H1 (cell line): Measurements from ENCODE around the gene ZDHHC9. TPM values are rescaled to one million over a fixed set of nuclear protein-coding genes. Genes with fewer than 3 reads are reported as not detected.

ENCODE experiments used
- CTCF ChIA-PET: fragments of 300-600 bp; sonication (Branson Sonifier 250); formaldehyde crosslinking; loops from one replicate; lab custom pipeline; 2021; ENCODE audit not compliant: partially characterized antibody; lab: Charles Lee
- POLR2A ChIA-PET: fragments of 300-600 bp; sonication (Branson Sonifier 250); formaldehyde crosslinking; loops from one replicate; lab custom pipeline; 2021; ENCODE audit warnings: inconsistent platforms; ENCODE audit not compliant: partially characterized antibody; lab: Charles Lee
- DNase-seq, 2 experiments: peaks; one replicate each; pipeline versions ENCODE4 v3.0.0 to v3.0.0-alpha.2; 2010 to 2022; ENCODE audit warnings: low spot score in 2 of 2, low read depth in 1 of 2, mixed read lengths in 1 of 2
- FAIRE-seq: peaks from 2 replicates; lab custom pipeline; 2011; peaks lifted over from hg19 to GRCh38; lab: Jason Lieb, UNC
- H2AFZ ChIP-seq: 2 replicates; pipeline ENCODE4 v1.8.1; 2012; ENCODE audit warnings: low read length, inconsistent platforms
- H2AK5ac ChIP-seq: 2 replicates; pipeline ENCODE4 v1.6.1; 2013; ENCODE audit warnings: low read depth, low read length
- H2BK120ac ChIP-seq: replicated peaks from 2 replicates; pipeline ENCODE3; 2013; ENCODE audit warnings: low read depth, low read length, inconsistent platforms
- H2BK12ac ChIP-seq: 2 replicates; pipeline ENCODE4 v1.6.1; 2013; ENCODE audit warnings: low read depth, low read length
- H2BK15ac ChIP-seq: 2 replicates; pipeline ENCODE4 v1.6.1; 2013; ENCODE audit warnings: low read length
- H2BK20ac ChIP-seq: 2 replicates; pipeline ENCODE4 v1.6.1; 2013; ENCODE audit warnings: low read length
- H2BK5ac ChIP-seq: 2 replicates; pipeline ENCODE4 v1.6.1; 2013; ENCODE audit warnings: low read depth, low read length
- H3K14ac ChIP-seq: 2 replicates; pipeline ENCODE4 v1.6.1; 2013; ENCODE audit warnings: inconsistent platforms; ENCODE audit not compliant: insufficient read length
- H3K18ac ChIP-seq: 2 replicates; pipeline ENCODE4 v1.6.1; 2013; ENCODE audit warnings: low read length; ENCODE audit errors: extremely low read depth
- H3K23ac ChIP-seq: 2 replicates; pipeline ENCODE4 v1.6.1; 2013; ENCODE audit warnings: inconsistent platforms; ENCODE audit not compliant: insufficient read length
- H3K23me2 ChIP-seq: 2 replicates; pipeline ENCODE4 v1.6.1; 2013; ENCODE audit warnings: low read depth, low read length
- H3K27ac ChIP-seq: 2 replicates; pipeline ENCODE4 v1.6.1; 2011; ENCODE audit warnings: low read depth, low read length, inconsistent platforms
- H3K27me3 ChIP-seq, 4 experiments: replicated peaks in 1 of 4; 1 replicate in 1 of 4; 2 replicates in 3 of 4; pipeline versions ENCODE4 v1.6.1 to v1.8.1; 2011 to 2013; ENCODE audit warnings: low read length in 3 of 4, mild to moderate bottlenecking in 3 of 4, inconsistent platforms in 2 of 4, mixed read lengths in 2 of 4, moderate library complexity in 1 of 4; ENCODE audit not compliant: control insufficient read depth in 3 of 4, insufficient read depth in 3 of 4; ENCODE audit errors: extremely low read depth in 1 of 4
- H3K36me3 ChIP-seq, 4 experiments: 2 replicates each; pipeline versions ENCODE4 v1.6.1 to v1.8.1; 2011 to 2013; ENCODE audit warnings: mild to moderate bottlenecking in 4 of 4, low read length in 3 of 4, moderate library complexity in 2 of 4, control low read depth in 1 of 4, inconsistent platforms in 1 of 4; ENCODE audit not compliant: insufficient read depth in 4 of 4, control insufficient read depth in 2 of 4
- H3K4ac ChIP-seq: replicated peaks from 2 replicates; pipeline ENCODE3; 2013; ENCODE audit warnings: low read length, low read depth, mixed read lengths, inconsistent platforms; ENCODE audit not compliant: insufficient read length
- H3K4me1 ChIP-seq, 4 experiments: replicated peaks in 1 of 4; 1 replicate in 1 of 4; 2 replicates in 3 of 4; pipeline versions ENCODE4 v1.6.1 to v1.8.1; 2011 to 2013; ENCODE audit warnings: low read length in 3 of 4, inconsistent platforms in 2 of 4, mixed read lengths in 1 of 4; ENCODE audit not compliant: insufficient read depth in 4 of 4, control insufficient read depth in 3 of 4
- H3K4me2 ChIP-seq, 2 experiments: 2 replicates each; pipeline versions ENCODE4 v1.6.1 to v1.8.1; 2011 to 2013; ENCODE audit warnings: low read depth in 2 of 2, low read length in 2 of 2, control low read depth in 1 of 2, inconsistent platforms in 1 of 2, mild to moderate bottlenecking in 1 of 2; ENCODE audit not compliant: insufficient read depth in 1 of 2
- H3K4me3 ChIP-seq, 4 experiments: fragments of 200-600, 300-600 bp in 1 of 4; sonication (generic), shearing (Covaris generic), sonication (Bioruptor Twin) in 1 of 4; 2 replicates each; pipeline versions ENCODE4 v1.5.1 to v1.8.1; 2011 to 2016; ENCODE audit warnings: low read length in 4 of 4, low read depth in 3 of 4, control low read depth in 2 of 4, inconsistent platforms in 2 of 4, mild to moderate bottlenecking in 2 of 4, mixed read lengths in 1 of 4, moderate library complexity in 1 of 4; ENCODE audit not compliant: insufficient read depth in 2 of 4; ENCODE audit errors: extremely low read depth in 1 of 4
- H3K56ac ChIP-seq: replicated peaks from 2 replicates; pipeline ENCODE3; 2013; ENCODE audit warnings: low read depth, mild to moderate bottlenecking, mixed read lengths, low read length, inconsistent platforms; ENCODE audit not compliant: insufficient read length
- H3K79me1 ChIP-seq: 2 replicates; pipeline ENCODE4 v1.6.1; 2013; ENCODE audit warnings: low read depth, low read length, control low read depth
- H3K79me2 ChIP-seq, 2 experiments: 2 replicates each; pipeline versions ENCODE4 v1.6.1 to v1.8.1; 2012 to 2013; ENCODE audit warnings: low read length in 2 of 2, mild to moderate bottlenecking in 2 of 2, inconsistent platforms in 1 of 2; ENCODE audit not compliant: insufficient read depth in 2 of 2, control insufficient read depth in 1 of 2
- H3K9ac ChIP-seq, 4 experiments: replicated peaks in 1 of 4; 1 replicate in 1 of 4; 2 replicates in 3 of 4; pipeline versions ENCODE4 v1.6.1 to v1.8.1; 2011 to 2013; ENCODE audit warnings: low read depth in 3 of 4, low read length in 3 of 4, control low read depth in 2 of 4, mild to moderate bottlenecking in 2 of 4, moderate library complexity in 2 of 4, inconsistent platforms in 1 of 4; ENCODE audit errors: extremely low read depth in 1 of 4
- H3K9me3 ChIP-seq, 2 experiments: 2 replicates each; pipeline versions ENCODE4 v1.6.1 to v1.8.1; 2012 to 2013; ENCODE audit warnings: mild to moderate bottlenecking in 2 of 2, moderate library complexity in 2 of 2, control low read depth in 1 of 2, inconsistent platforms in 1 of 2, low read depth in 1 of 2, low read length in 1 of 2, mixed read lengths in 1 of 2; ENCODE audit not compliant: insufficient read depth in 2 of 2
- H4K20me1 ChIP-seq, 2 experiments: replicated peaks in 1 of 2; 2 replicates each; pipeline versions ENCODE3 to v1.8.1; 2011 to 2013; ENCODE audit warnings: inconsistent platforms in 2 of 2, low read length in 2 of 2, mild to moderate bottlenecking in 1 of 2; ENCODE audit not compliant: insufficient read depth in 2 of 2, control insufficient read depth in 1 of 2
- H4K5ac ChIP-seq: 2 replicates; pipeline ENCODE4 v1.6.1; 2013; ENCODE audit warnings: low read length, low read depth, mixed read lengths, inconsistent platforms; ENCODE audit not compliant: insufficient read length
- H4K8ac ChIP-seq: 2 replicates; pipeline ENCODE4 v1.8.0; 2013; ENCODE audit warnings: mild to moderate bottlenecking, moderate library complexity, low read length, inconsistent platforms; ENCODE audit not compliant: insufficient read depth; ENCODE audit errors: extremely low read depth
- H4K91ac ChIP-seq: replicated peaks from 2 replicates; pipeline ENCODE3; 2013; ENCODE audit warnings: low read length, mixed read lengths, inconsistent platforms; ENCODE audit not compliant: insufficient read length
- BACH1 ChIP-seq: IDR thresholded peaks from 2 replicates; pipeline ENCODE4 v1.6.1; 2012; ENCODE audit warnings: low read length, improper control_type of control experiment
- BCL11A ChIP-seq, 2 experiments: IDR thresholded peaks; one replicate each; pipeline ENCODE4 v1.6.1; 2011; ENCODE audit warnings: low read depth in 2 of 2, low read length in 2 of 2, mild to moderate bottlenecking in 2 of 2
- CBX8 ChIP-seq: fragments of 300-800, 300-1000 bp; sonication (generic); IDR thresholded peaks from 2 replicates; pipeline ENCODE4 v1.7.1; 2016; ENCODE audit warnings: low read depth, low read length, borderline replicate concordance
- CEBPB ChIP-seq: IDR thresholded peaks from 2 replicates; pipeline ENCODE4 v1.6.1; 2012; ENCODE audit warnings: low read depth, low read length
- CTCF ChIP-seq, 3 experiments: IDR thresholded peaks; 1 replicate in 2 of 3; 2 replicates in 1 of 3; pipeline versions ENCODE4 v1.5.1 to v1.6.1; 2011; ENCODE audit warnings: low read length in 3 of 3, mild to moderate bottlenecking in 3 of 3, inconsistent platforms in 2 of 3, low read depth in 1 of 3, moderate library complexity in 1 of 3; ENCODE audit not compliant: insufficient read depth in 1 of 3; ENCODE audit errors: control extremely low read depth in 1 of 3
- JUND ChIP-seq: IDR thresholded peaks from 2 replicates; pipeline ENCODE4 v1.6.1; 2011; ENCODE audit warnings: mild to moderate bottlenecking, improper control_type of control experiment, low read length
- NANOG ChIP-seq: IDR thresholded peaks from 2 replicates; pipeline ENCODE4 v1.6.1; 2011; ENCODE audit warnings: low read length, low read depth, mild to moderate bottlenecking, inconsistent platforms; ENCODE audit not compliant: insufficient read depth, poor library complexity, severe bottlenecking
- POLR2AphosphoS5 ChIP-seq: IDR thresholded peaks from 2 replicates; pipeline ENCODE4 v1.6.1; 2011; ENCODE audit warnings: low read depth, low read length
- RBBP5 ChIP-seq: IDR thresholded peaks from 2 replicates; pipeline ENCODE4 v1.7.1; 2012; ENCODE audit warnings: low read depth, mild to moderate bottlenecking, inconsistent platforms, low read length, moderate library complexity, borderline replicate concordance
- SIRT6 ChIP-seq: IDR thresholded peaks from one replicate; pipeline ENCODE4 v1.7.1; 2012; ENCODE audit warnings: low read length, inconsistent platforms
- SRF ChIP-seq: IDR thresholded peaks from 2 replicates; pipeline ENCODE4 v1.6.1; 2011; ENCODE audit warnings: mild to moderate bottlenecking, low read depth, low read length, moderate library complexity
- WGBS, 2 experiments: shearing (Covaris generic) in 1 of 2; methylation state at CpG; one replicate each; pipeline versions ENCODE4 v1.1.6 to v1.1.7; 2013 to 2015; ENCODE audit warnings: low lambda C conversion rate in 2 of 2, mixed read lengths in 2 of 2, inconsistent platforms in 1 of 2, low coverage in 1 of 2, missing lambda C conversion rate in 1 of 2; ENCODE audit not compliant: insufficient replicate concordance in 2 of 2, insufficient coverage in 1 of 2, insufficient read length in 1 of 2; ENCODE audit errors: extremely low coverage in 1 of 2, missing lambda C conversion rate in 1 of 2; 5-methylcytosine and 5-hydroxymethylcytosine counted together
- polyA plus RNA-seq, 7 experiments: library from polyadenylated mRNA; depleted of rRNA in 3 of 7; stranded (reverse) in 5 of 7; unstranded in 2 of 7; fragments of >200 nt in 5 of 7; fragments of 200-250 nt in 2 of 7; gene quantifications; 1 replicate in 5 of 7; 2 replicates in 1 of 7; 4 replicates in 1 of 7; pipeline versions ENCODE4 v1.2.1 to v1.2.3, GENCODE V29; 2011 to 2013; ENCODE audit warnings: missing spikeins in 2 of 7, mixed read lengths in 2 of 7
- total RNA-seq: library from RNA; stranded (reverse); fragmentation: NEBNext Ultra II Directional; extraction: Animal tissue kit (Norgen Biotek cat#: 25700); gene quantifications from 2 replicates; pipeline ENCODE4 v1.2.1, GENCODE V29; 2021

Gene ZDHHC9
- total and polyA plus RNA-seq, 2 of the 8 experiments (the other 6 are each of a cell fraction or from before 2014, with no cell fraction given): 18.1 to 28.3 TPM

- POLR2A ChIA-PET: no interaction called here
- Histone ChIP-seq H2BK120ac (no peak overlapping the region), H3K36me3 (no peaks in the 10 kb centered on the region), H4K5ac (no peak overlapping the region), H3K79me2 (no peaks in the 10 kb centered on the region), H3K27me3 (no peaks in the 10 kb centered on the region), H2BK15ac (no peak overlapping the region), H3K18ac (no peak overlapping the region), H3K4me1 (no peaks in the 10 kb centered on the region; a peak in 1 of 7 replicates), H3K27ac (no peak overlapping the region), H3K9me3 (no peaks in the 10 kb centered on the region), H3K56ac (no peak overlapping the region), H4K8ac (no peak overlapping the region; the same call in 1 of the 2 replicates), H2BK5ac (no peak overlapping the region), H3K79me1 (no peaks in the 10 kb centered on the region), H2BK12ac (no peak overlapping the region), H3K4me2 (no peak overlapping the region), H2AFZ (no peak overlapping the region), H3K4me3 (no peak overlapping the region), H3K14ac (no peak overlapping the region), H2AK5ac (no peak overlapping the region), H3K4ac (no peak overlapping the region), H2BK20ac (no peak overlapping the region), H3K23me2 (no peaks in the 10 kb centered on the region), H4K20me1 (no peaks in the 10 kb centered on the region), H4K91ac (no peak overlapping the region), H3K9ac (no peak overlapping the region), H3K23ac (no peak overlapping the region)
- CTCF ChIA-PET: interaction anchor here (0.7 to 2.5 kb wide), 7 partner anchors 10 to 144 kb away, joined by 3 to 6 read pairs (median 4); no protein-coding TSS in a partner anchor
- 84% methylated on average over 9 of the region's 10 CpGs; no CpG with 5 or more reads in 1 of the 2 experiments for WGBS, 2 experiments
- FAIRE-seq (no peak), DNase-seq (no peak)
- TF ChIP-seq POLR2AphosphoS5 (no peak), CTCF (IDR thresholded peaks at IDR 0.05; ENCODE audit: control extremely low read depth in 1 of 3, insufficient read depth in 1 of 3, low read depth in 1 of 3, low read length in 3 of 3) (no peak), JUND (no peak), SRF (no peak), SIRT6 (no peak), NANOG (no peak), CEBPB (no peak), CBX8 (no peak), RBBP5 (no peak), BACH1 (no peak), BCL11A (IDR thresholded peaks at IDR 0.05; ENCODE audit: low read depth in 2 of 2, low read length in 2 of 2) (no peak)
Measured at GRCh38 chrX:129781680-129782495, 61.8 kb downstream of the ZDHHC9 start.
